Natural killer cell (primary cell): ENCODE data around the gene PTPRT. TPM values are rescaled to one million over a fixed set of nuclear protein-coding genes. Genes with fewer than 3 reads are reported as not detected.

ENCODE experiments used
- ATAC-seq, 3 donors: fragments of 150-1000 bp in 2 of 3; fragments of 200-7000 bp in 1 of 3; cut with Tn5 transposase; 1 replicate in 1 of 3; 2 replicates in 2 of 3; pipeline ENCODE4 v1.10.0; 2021; ENCODE audit warnings: mild to moderate bottlenecking in 2 of 3, moderate library complexity in 2 of 3
- DNase-seq, 2 donors: peaks; one replicate each; pipeline versions ENCODE4 v3.0.0 to v3.0.0-alpha.2; 2013 to 2021; ENCODE audit warnings: mixed read lengths in 1 of 2
- H3K27ac ChIP-seq: one replicate; pipeline ENCODE4 v1.5.1; 2013; ENCODE audit warnings: mild to moderate bottlenecking, low read length
- H3K27me3 ChIP-seq: one replicate; pipeline ENCODE4 v1.6.1; 2013; ENCODE audit warnings: low read length; ENCODE audit not compliant: control insufficient read depth, insufficient read depth
- H3K36me3 ChIP-seq: one replicate; pipeline ENCODE4 v1.6.1; 2013; ENCODE audit warnings: low read length; ENCODE audit not compliant: control insufficient read depth, insufficient read depth
- H3K4me1 ChIP-seq: one replicate; pipeline ENCODE4 v1.6.1; 2013; ENCODE audit warnings: low read length; ENCODE audit not compliant: control insufficient read depth, insufficient read depth
- H3K4me3 ChIP-seq: one replicate; pipeline ENCODE4 v1.5.1; 2013; ENCODE audit warnings: low read length
- H3K9me3 ChIP-seq: one replicate; pipeline ENCODE4 v1.6.1; 2013; ENCODE audit warnings: low read length; ENCODE audit not compliant: control insufficient read depth, insufficient read depth
- H3K27ac Mint-ChIP-seq, 2 donors: one replicate each; pipeline ENCODE4 v1.8.0; 2022; ENCODE audit warnings: mild to moderate bottlenecking in 2 of 2, mixed read lengths in 2 of 2, moderate library complexity in 1 of 2
- H3K27me3 Mint-ChIP-seq, 2 donors: one replicate each; pipeline ENCODE4 v1.8.0; 2022; ENCODE audit warnings: low read depth in 2 of 2, mixed read lengths in 2 of 2
- H3K36me3 Mint-ChIP-seq: one replicate; pipeline ENCODE4 v1.8.0; 2022; ENCODE audit warnings: mixed read lengths
- H3K4me1 Mint-ChIP-seq, 2 donors: one replicate each; pipeline ENCODE4 v1.8.0; 2022; ENCODE audit warnings: mixed read lengths in 2 of 2
- H3K4me3 Mint-ChIP-seq: one replicate; pipeline ENCODE4 v1.8.0; 2022; ENCODE audit warnings: mild to moderate bottlenecking, moderate library complexity, mixed read lengths
- H3K9me3 Mint-ChIP-seq, 2 donors: one replicate each; pipeline ENCODE4 v1.8.0; 2022; ENCODE audit warnings: mixed read lengths in 2 of 2
- CTCF ChIP-seq: fragments of 200-600 bp; IDR thresholded peaks from one replicate; pipeline ENCODE4 v1.8.0; 2022; ENCODE audit warnings: antibody characterized with exemption
- WGBS: methylation state at CpG from one replicate; pipeline ENCODE4 v1.1.7; 2013; ENCODE audit warnings: missing lambda C conversion rate; ENCODE audit not compliant: insufficient coverage; 5-methylcytosine and 5-hydroxymethylcytosine counted together
- intact Hi-C: fragments of 100-400 bp; cut with micrococcal nuclease; formaldehyde crosslinking; loops from one replicate; pipeline ENCODE4 v1.14.2; 2022
- total RNA-seq, 4 donors: library from RNA; stranded (reverse); fragments of 120-200 nt in 1 of 4; gene quantifications; one replicate each; pipeline versions ENCODE4 v1.2.3 to v1.2.4, GENCODE V29; 2013 to 2022

Gene PTPRT
- total RNA-seq, 3 donors from 2014 or later (not counting 1 experiment from before 2014, with no cell fraction given) = not detected

- H3K9me3 ChIP-seq = no peaks in the 10 kb centered on the region
- no peaks in the 10 kb centered on the region for H3K4me1 ChIP-seq
- H3K36me3 Mint-ChIP-seq = no peaks in the 10 kb centered on the region
- no peak for ATAC-seq
- no peak overlapping the region for H3K4me3 ChIP-seq
- 83% methylated on average over 1 of the region's 1 CpG for WGBS
- no peak overlapping the region for H3K27ac ChIP-seq
- no peaks in the 10 kb centered on the region for H3K36me3 ChIP-seq
- H3K9me3 Mint-ChIP-seq = peaks cover 0 to 2% of the 10 kb centered on the region in 2 donors
- no peak overlapping the region for H3K27ac Mint-ChIP-seq
- intact Hi-C loops = no loop called here
- no peaks in the 10 kb centered on the region for H3K4me1 Mint-ChIP-seq
- H3K27me3 ChIP-seq = no peaks in the 10 kb centered on the region
- no peak for DNase-seq
- TF ChIP-seq CTCF = no peak
- no peaks in the 10 kb centered on the region for H3K27me3 Mint-ChIP-seq
- no peak overlapping the region for H3K4me3 Mint-ChIP-seq
These were observed 1114.8 kb downstream of the PTPRT start for GRCh38 chr20:42074944-42075343.

- no peaks in the 10 kb centered on the region for H3K9me3 Mint-ChIP-seq
- no peak overlapping the region for H3K27ac Mint-ChIP-seq
- whole genome bisulfite sequencing = 62% methylated on average over 3 of the region's 3 CpGs
These were observed 1122.1 kb downstream of the PTPRT start for GRCh38 chr20:42067596-42067995.

GRCh38 chr20:42067174-42067573 lies 1122.5 kb downstream of the PTPRT start:
- Histone ChIP-seq H3K27me3 (no peaks in the 10 kb centered on the region), H3K9me3 (no peaks in the 10 kb centered on the region), H3K4me3 (no peak overlapping the region), H3K27ac (no peak overlapping the region), H3K4me1 (no peaks in the 10 kb centered on the region), H3K36me3 (no peaks in the 10 kb centered on the region)
- peaks cover 0 to 7% of the 10 kb centered on the region in 2 donors for H3K27me3 Mint-ChIP-seq
- DNase-seq = no peak
- no peaks in the 10 kb centered on the region for H3K36me3 Mint-ChIP-seq
- WGBS = 91% methylated on average over 5 of the region's 5 CpGs
- TF ChIP-seq CTCF = no peak
- intact Hi-C loops = no loop called here
- H3K4me3 Mint-ChIP-seq = no peak overlapping the region
- no peaks in the 10 kb centered on the region for H3K9me3 Mint-ChIP-seq
- H3K27ac Mint-ChIP-seq = no peak overlapping the region
- ATAC-seq = no peak
- no peaks in the 10 kb centered on the region for H3K4me1 Mint-ChIP-seq

More at GRCh38 chr20:42067596-42067995, 1122.1 kb downstream of the PTPRT start:
- no peaks in the 10 kb centered on the region for H3K4me1 Mint-ChIP-seq
- no peaks in the 10 kb centered on the region for H3K27me3 ChIP-seq
- peaks cover 0 to 7% of the 10 kb centered on the region in 2 donors for H3K27me3 Mint-ChIP-seq
- ATAC-seq (no peak), DNase-seq (no peak)
- no peaks in the 10 kb centered on the region for H3K9me3 ChIP-seq
- no peaks in the 10 kb centered on the region for H3K4me1 ChIP-seq
- no peak overlapping the region for H3K27ac ChIP-seq
- H3K36me3 ChIP-seq = no peaks in the 10 kb centered on the region
- H3K4me3 ChIP-seq = no peak overlapping the region
- TF ChIP-seq CTCF = no peak
- H3K36me3 Mint-ChIP-seq = no peaks in the 10 kb centered on the region
- no peak overlapping the region for H3K4me3 Mint-ChIP-seq
- intact Hi-C loops = no loop called here

- H3K36me3 ChIP-seq = no peaks in the 10 kb centered on the region
- Mint-ChIP-seq H3K27me3 (no peaks in the 10 kb centered on the region), H3K9me3 (no peaks in the 10 kb centered on the region), H3K4me1 (no peaks in the 10 kb centered on the region), H3K36me3 (no peaks in the 10 kb centered on the region), H3K27ac (no peak overlapping the region), H3K4me3 (no peak overlapping the region)
- H3K4me3 ChIP-seq = no peak overlapping the region
- TF ChIP-seq CTCF = no peak
- DNase-seq = no peak
- WGBS = 88% methylated on average over 3 of the region's 4 CpGs
- intact Hi-C loops = no loop called here
- no peak for ATAC-seq
- H3K27me3 ChIP-seq = no peaks in the 10 kb centered on the region
- H3K9me3 ChIP-seq = no peaks in the 10 kb centered on the region
- H3K4me1 ChIP-seq = no peaks in the 10 kb centered on the region
- no peak overlapping the region for H3K27ac ChIP-seq
These were observed 1126.6 kb downstream of the PTPRT start for GRCh38 chr20:42063141-42063540.
